Activated CD8-positive, alpha-beta memory T cell treated with anti-CD3 and anti-CD28 coated beads for 4 hours (primary cell): ENCODE data around the gene TFIP11.

Experiments
- DNase-seq, 2 donors: peaks; one replicate each; pipeline ENCODE4 v3.0.0-alpha.2; 2020; ENCODE audit warnings: low read depth in 2 of 2

Gene TFIP11

GRCh38 chr22:26448334-26448733, 63.9 kb downstream of the TFIP11 start:
- no peak for DNase-seq

GRCh38 chr22:26447584-26448329, 64.5 kb downstream of the TFIP11 start:
- no peak for DNase-seq

GRCh38 chr22:26446808-26447515, 65.3 kb downstream of the TFIP11 start:
- no peak for DNase-seq

GRCh38 chr22:26445577-26446275, 66.5 kb downstream of the TFIP11 start:
- DNase-seq: no peak

GRCh38 chr22:26444777-26445176, 67.5 kb downstream of the TFIP11 start:
- DNase-seq: no peak

- no peak for DNase-seq
Observed at GRCh38 chr22:26443901-26444690, 68.2 kb downstream of the TFIP11 start.

GRCh38 chr22:26442086-26442756, 70.1 kb downstream of the TFIP11 start:
- no peak for DNase-seq
